ENCODE results near the gene FBXW5.

DNA sequence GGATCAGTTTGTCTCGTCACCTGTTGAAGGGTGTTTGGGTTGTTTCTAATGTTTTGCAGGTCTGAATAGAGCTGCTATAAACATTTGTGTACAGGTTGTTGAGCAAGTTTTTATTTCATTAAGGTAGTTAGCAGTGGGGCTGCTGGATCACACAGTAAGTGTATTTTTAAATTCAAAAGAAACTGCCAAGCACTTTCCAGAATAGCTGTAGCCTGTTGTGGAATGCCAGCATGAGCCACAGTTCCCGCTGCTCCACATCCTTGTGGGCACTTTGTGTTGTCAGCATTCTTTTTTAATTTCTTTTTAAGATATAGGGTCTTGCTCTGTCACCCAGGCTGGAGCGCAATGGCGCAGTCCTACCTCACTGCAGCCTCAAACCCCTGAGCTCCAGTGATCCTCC, 14.5 kb downstream of the FBXW5 start:
- no peak for TF ChIP-seq POLR2A (IDR thresholded peaks at IDR 0.05)
- TF ChIP-seq, protein P1, sequence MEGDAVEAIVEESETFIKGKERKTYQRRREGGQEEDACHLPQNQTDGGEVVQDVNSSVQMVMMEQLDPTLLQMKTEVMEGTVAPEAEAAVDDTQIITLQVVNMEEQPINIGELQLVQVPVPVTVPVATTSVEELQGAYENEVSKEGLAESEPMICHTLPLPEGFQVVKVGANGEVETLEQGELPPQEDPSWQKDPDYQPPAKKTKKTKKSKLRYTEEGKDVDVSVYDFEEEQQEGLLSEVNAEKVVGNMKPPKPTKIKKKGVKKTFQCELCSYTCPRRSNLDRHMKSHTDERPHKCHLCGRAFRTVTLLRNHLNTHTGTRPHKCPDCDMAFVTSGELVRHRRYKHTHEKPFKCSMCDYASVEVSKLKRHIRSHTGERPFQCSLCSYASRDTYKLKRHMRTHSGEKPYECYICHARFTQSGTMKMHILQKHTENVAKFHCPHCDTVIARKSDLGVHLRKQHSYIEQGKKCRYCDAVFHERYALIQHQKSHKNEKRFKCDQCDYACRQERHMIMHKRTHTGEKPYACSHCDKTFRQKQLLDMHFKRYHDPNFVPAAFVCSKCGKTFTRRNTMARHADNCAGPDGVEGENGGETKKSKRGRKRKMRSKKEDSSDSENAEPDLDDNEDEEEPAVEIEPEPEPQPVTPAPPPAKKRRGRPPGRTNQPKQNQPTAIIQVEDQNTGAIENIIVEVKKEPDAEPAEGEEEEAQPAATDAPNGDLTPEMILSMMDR (IDR thresholded peaks at IDR 0.05) = no peak

All from uterus (tissue), 2 donors.